K562 (cell line): ENCODE measurements around the gene IGF1R. TPM values are rescaled to one million over a fixed set of nuclear protein-coding genes. Genes with fewer than 3 reads are reported as not detected.

Source experiments
- ATAC-seq: fragments of 200-7000 bp; cut with Tn5 transposase; 3 replicates; pipeline ENCODE4 v1.9.1; 2020; ENCODE audit warnings: moderate library complexity
- BruUV-seq: library from RNA; stranded (reverse); fragments of 400-500 nt; replicated peaks from 2 replicates; lab custom pipeline; 2021; lab: Mats Ljungman, UMichigan
- CTCF ChIA-PET: fragments of 300-600 bp; formaldehyde crosslinking; extraction: SDS; loops from one replicate; lab custom pipeline; 2021; ENCODE audit warnings: low intra/inter-chr PET ratio; lab: Yijun Ruan, JAX
- POLR2A ChIA-PET: fragments of 300-600, 350-650 bp; sonication (Branson Sonifier 250); formaldehyde crosslinking; extraction: SDS; loops from one replicate; lab custom pipeline; 2021; ENCODE audit warnings: antibody characterized with exemption, inconsistent platforms; lab: Yijun Ruan, JAX
- DNase-seq, 4 experiments: peaks; one replicate each; pipeline versions ENCODE4 v3.0.0 to v3.0.0-alpha.2; 2011 to 2018; ENCODE audit warnings: low spot score in 3 of 4, mixed read lengths in 3 of 4; ENCODE audit errors: extremely low read depth in 1 of 4
- FAIRE-seq: peaks from 2 replicates; lab custom pipeline; 2011; peaks lifted over from hg19 to GRCh38; lab: Jason Lieb, UNC
- H2AFZ ChIP-seq: 2 replicates; pipeline ENCODE4 v1.6.0; 2011; ENCODE audit warnings: low read depth, low read length, control low read depth, inconsistent platforms
- H3K27ac ChIP-seq: fragments of 200-600 bp; 3 replicates; pipeline ENCODE4 v1.8.0; 2011; ENCODE audit warnings: low read depth, mild to moderate bottlenecking, control low read depth, inconsistent platforms, low read length, moderate library complexity, mixed read lengths; ENCODE audit errors: extremely low read depth
- H3K27me3 ChIP-seq, 2 experiments: fragments of 300-600 bp in 1 of 2; 2 replicates in 1 of 2; 3 replicates in 1 of 2; pipeline versions ENCODE4 v1.6.0 to v1.8.0; 2011; ENCODE audit warnings: inconsistent platforms in 2 of 2, low read length in 2 of 2, mild to moderate bottlenecking in 1 of 2, mixed read lengths in 1 of 2, moderate library complexity in 1 of 2; ENCODE audit not compliant: control insufficient read depth in 2 of 2, insufficient read depth in 2 of 2
- H3K36me3 ChIP-seq: fragments of 300-600 bp; 3 replicates; pipeline ENCODE4 v1.8.0; 2011; ENCODE audit warnings: mild to moderate bottlenecking, low read length, inconsistent platforms; ENCODE audit not compliant: control insufficient read depth, insufficient read depth
- H3K4me1 ChIP-seq, 2 experiments: fragments of 200-600 bp in 1 of 2; replicated peaks in 1 of 2; 2 replicates in 1 of 2; 3 replicates in 1 of 2; pipeline versions ENCODE4 v1.5.1 to v1.8.0; 2011; ENCODE audit warnings: inconsistent platforms in 2 of 2, low read length in 2 of 2, mild to moderate bottlenecking in 1 of 2, mixed read lengths in 1 of 2, moderate library complexity in 1 of 2; ENCODE audit not compliant: control insufficient read depth in 2 of 2, insufficient read depth in 2 of 2
- H3K4me2 ChIP-seq: 2 replicates; pipeline ENCODE4 v1.6.1; 2011; ENCODE audit warnings: low read length, control low read depth, inconsistent platforms, mixed read lengths; ENCODE audit not compliant: insufficient read depth
- H3K4me3 ChIP-seq: fragments of 200-600 bp; sonication (generic), shearing (Covaris generic); 2 replicates; pipeline ENCODE4 v1.5.1; 2016; ENCODE audit warnings: control low read depth, inconsistent platforms
- H3K79me2 ChIP-seq: fragments of 200-600 bp; 3 replicates; pipeline ENCODE4 v1.8.0; 2011; ENCODE audit warnings: low read length, inconsistent platforms; ENCODE audit not compliant: control insufficient read depth, insufficient read depth
- H3K9ac ChIP-seq, 2 experiments: 2 replicates each; pipeline versions ENCODE4 v1.6.0 to v1.6.1; 2011; ENCODE audit warnings: low read depth in 2 of 2, low read length in 2 of 2, control low read depth in 1 of 2, inconsistent platforms in 1 of 2, mild to moderate bottlenecking in 1 of 2, mixed read lengths in 1 of 2; ENCODE audit not compliant: insufficient read depth in 1 of 2
- H3K9me1 ChIP-seq: one replicate; pipeline ENCODE4 v1.6.0; 2011; ENCODE audit warnings: inconsistent platforms, mild to moderate bottlenecking, low read length, moderate library complexity; ENCODE audit not compliant: control insufficient read depth, insufficient read depth
- H3K9me3 ChIP-seq: replicated peaks from 2 replicates; pipeline ENCODE4 v1.5.1; 2011; ENCODE audit warnings: low read depth, low read length, inconsistent platforms; ENCODE audit not compliant: control insufficient read depth, insufficient read depth
- H4K20me1 ChIP-seq: replicated peaks from 2 replicates; pipeline ENCODE4 v1.6.1; 2011; ENCODE audit warnings: low read length, inconsistent platforms, mixed read lengths; ENCODE audit not compliant: control insufficient read depth, insufficient read depth
- E2F3 ChIP-seq: fragments of 250-450 bp; sonication (Bioruptor Pico); IDR thresholded peaks from 2 replicates; pipeline ENCODE4 v1.4.0; 2020; ENCODE audit warnings: mild to moderate bottlenecking
- FIP1L1 ChIP-seq: fragments of 200-400 bp; formaldehyde crosslinking; IDR thresholded peaks from 2 replicates; pipeline ENCODE4 v1.6.1; 2018; ENCODE audit warnings: mild to moderate bottlenecking, low read depth, low read length; ENCODE audit not compliant: poor library complexity, severe bottlenecking
- GABPA ChIP-seq: fragments of 200-800 bp; sonication (Bioruptor generic); conservative IDR thresholded peaks from 2 replicates; pipeline ENCODE4 v1.6.1; 2016; ENCODE audit warnings: low read depth, missing genetic modification characterization, missing compliant biosample characterization
- MYNN ChIP-seq, 2 experiments: sonication (generic); formaldehyde crosslinking in 1 of 2; IDR thresholded peaks; 2 replicates each; pipeline versions ENCODE4 v1.5.0 to v1.6.1; 2016 to 2020; ENCODE audit warnings: antibody characterized with exemption in 1 of 2, missing genetic modification reagents in 1 of 2
- PCBP2 ChIP-seq: fragments of 200-400 bp; formaldehyde crosslinking; IDR thresholded peaks from 2 replicates; pipeline ENCODE4 v1.6.1; 2018; ENCODE audit warnings: low read length, low read depth, mild to moderate bottlenecking, moderate library complexity; ENCODE audit not compliant: poor library complexity, severe bottlenecking
- RCOR1 ChIP-seq, 2 experiments: IDR thresholded peaks; 2 replicates each; pipeline ENCODE4 v1.6.1; 2012; ENCODE audit warnings: low read depth in 2 of 2, low read length in 2 of 2, borderline replicate concordance in 1 of 2, improper control_type of control experiment in 1 of 2
- SAFB2 ChIP-seq: fragments of 200-400 bp; formaldehyde crosslinking; IDR thresholded peaks from 2 replicates; pipeline ENCODE4 v1.6.1; 2018; ENCODE audit warnings: borderline replicate concordance, low read length, low read depth, moderate library complexity; ENCODE audit not compliant: severe bottlenecking
- TSC22D4 ChIP-seq: fragments of 450-650 bp; IDR thresholded peaks from 2 replicates; pipeline ENCODE4 v1.6.1; 2016; ENCODE audit warnings: missing genetic modification characterization, missing biosample characterization, control low read depth
- ZBED1 ChIP-seq: IDR thresholded peaks from 2 replicates; pipeline ENCODE4 v1.6.1; 2014
- ZNF23 ChIP-seq: fragments of 250-450 bp; sonication (Bioruptor Pico); IDR thresholded peaks from 2 replicates; pipeline ENCODE4 v1.4.0; 2020; ENCODE audit warnings: mild to moderate bottlenecking
- ZNF24 ChIP-seq: fragments of 450-650 bp; IDR thresholded peaks from 2 replicates; pipeline ENCODE4 v1.6.1; 2016
- ZNF77 ChIP-seq: fragments of 250-450 bp; sonication (Bioruptor Pico); IDR thresholded peaks from 2 replicates; pipeline ENCODE4 v1.5.0; 2020
- WGBS: fragments of 100-300 bp; shearing (Covaris generic); methylation state at CpG from one replicate; pipeline ENCODE4 v1.1.6; 2016; ENCODE audit warnings: low coverage, mixed read lengths; ENCODE audit not compliant: insufficient coverage; ENCODE audit errors: missing lambda C conversion rate; 5-methylcytosine and 5-hydroxymethylcytosine counted together
- in situ Hi-C: fragments of 300-500 bp; cut with MboI; formaldehyde crosslinking; loops from 4 replicates; pipeline ENCODE4 v1.15.0; 2018; ENCODE audit warnings: inconsistent platforms, mixed read lengths
- intact Hi-C: fragments of 100-400 bp; cut with micrococcal nuclease; formaldehyde crosslinking; loops from 2 replicates; pipeline ENCODE4 v1.14.2; 2022
- polyA plus RNA-seq, 8 experiments: library from polyadenylated mRNA; depleted of rRNA in 4 of 8; stranded (reverse) in 5 of 8; unstranded in 3 of 8; fragments of >200 nt; fragmentation: Nextera tagmentation in 2 of 8; fragmentation: Illumina TruSeq in 1 of 8; extraction: Ambion mirVana in 2 of 8; extraction: Trizol in 1 of 8; gene quantifications; 2 replicates each; pipeline versions ENCODE4 v1.2.1 to v1.2.3, GENCODE V29; 2011 to 2014; ENCODE audit warnings: inconsistent platforms in 1 of 8, missing spikeins in 1 of 8
- total RNA-seq, 7 experiments: library from RNA; depleted of rRNA in 6 of 7; stranded (reverse); fragments of >200 nt in 6 of 7; fragmentation: Illumina TruSeq in 2 of 7; extraction: Trizol in 2 of 7; gene quantifications; 2 replicates each; pipeline versions ENCODE4 v1.2.1 to v1.2.3, GENCODE V29; 2011 to 2021; ENCODE audit warnings: low replicate concordance in 1 of 7
- TF ChIP-seq, protein P1 (sequence below): fragments of 450-650 bp; IDR thresholded peaks from 2 replicates; pipeline ENCODE4 v1.7.0; 2016; ENCODE audit warnings: borderline replicate concordance
- TF ChIP-seq, protein P2 (sequence below), 2 experiments: fragments of 450-650 bp; formaldehyde crosslinking in 1 of 2; IDR thresholded peaks; 2 replicates each; pipeline versions ENCODE4 v1.4.0 to v1.6.1; 2014 to 2020; ENCODE audit warnings: mild to moderate bottlenecking in 2 of 2, borderline replicate concordance in 1 of 2, low read depth in 1 of 2

IGF1R gene
- total and polyA plus RNA-seq, 9 of the 15 experiments (the other 6 are each of a cell fraction or from before 2014, with no cell fraction given): 0.35 to 8.0 (median 1.6) TPM

GRCh38 chr15:98663045-98663444 lies 14.7 kb downstream of the IGF1R start:
- no peak overlapping the region for H3K4me3 ChIP-seq
- no peak for FAIRE-seq
- no peaks in the 10 kb centered on the region for H3K9me1 ChIP-seq
- H3K9me3 ChIP-seq: no peaks in the 10 kb centered on the region
- no TSS peak for BruUV-seq
- in situ Hi-C loops: no loop called here
- 0% methylated on average over 4 of the region's 6 CpGs for WGBS
- no peak for DNase-seq
- intact Hi-C loops: loop anchor here (5.0 kb wide), 1 partner anchor 81 kb away; no protein-coding TSS in a partner anchor
- H3K27ac ChIP-seq: no peak overlapping the region
- no peaks in the 10 kb centered on the region for H3K4me1 ChIP-seq
- no peak for ATAC-seq
- ChIA-PET POLR2A (interaction anchor here (0.6 kb wide), 1 partner anchor 34 kb away, joined by 4 read pairs; no protein-coding TSS in a partner anchor), CTCF (no interaction called here)
- H3K4me2 ChIP-seq: no peak overlapping the region
- H3K79me2 ChIP-seq: no peaks in the 10 kb centered on the region
- H3K36me3 ChIP-seq: no peaks in the 10 kb centered on the region
- H3K27me3 ChIP-seq: peaks cover 11 to 38% of the 10 kb centered on the region in 2 experiments
- H4K20me1 ChIP-seq: peaks cover 42% of the 10 kb centered on the region
- no peak overlapping the region for H2AFZ ChIP-seq
- no peak overlapping the region for H3K9ac ChIP-seq
- no peak for TF ChIP-seq ZNF77 (CRISPR knock-in tag)
- no peak for TF ChIP-seq SAFB2
- no peak for TF ChIP-seq RCOR1 (IDR thresholded peaks at IDR 0.05; ENCODE audit: borderline replicate concordance in 1 of 2, low read depth in 2 of 2, low read length in 2 of 2)
- TF ChIP-seq E2F3 (CRISPR knock-in tag): no peak
- TF ChIP-seq TSC22D4 (tag): no peak
- TF ChIP-seq, protein P1, sequence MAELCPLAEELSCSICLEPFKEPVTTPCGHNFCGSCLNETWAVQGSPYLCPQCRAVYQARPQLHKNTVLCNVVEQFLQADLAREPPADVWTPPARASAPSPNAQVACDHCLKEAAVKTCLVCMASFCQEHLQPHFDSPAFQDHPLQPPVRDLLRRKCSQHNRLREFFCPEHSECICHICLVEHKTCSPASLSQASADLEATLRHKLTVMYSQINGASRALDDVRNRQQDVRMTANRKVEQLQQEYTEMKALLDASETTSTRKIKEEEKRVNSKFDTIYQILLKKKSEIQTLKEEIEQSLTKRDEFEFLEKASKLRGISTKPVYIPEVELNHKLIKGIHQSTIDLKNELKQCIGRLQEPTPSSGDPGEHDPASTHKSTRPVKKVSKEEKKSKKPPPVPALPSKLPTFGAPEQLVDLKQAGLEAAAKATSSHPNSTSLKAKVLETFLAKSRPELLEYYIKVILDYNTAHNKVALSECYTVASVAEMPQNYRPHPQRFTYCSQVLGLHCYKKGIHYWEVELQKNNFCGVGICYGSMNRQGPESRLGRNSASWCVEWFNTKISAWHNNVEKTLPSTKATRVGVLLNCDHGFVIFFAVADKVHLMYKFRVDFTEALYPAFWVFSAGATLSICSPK: no peak
- no peak for TF ChIP-seq GABPA (tag)
- TF ChIP-seq PCBP2: no peak
- TF ChIP-seq ZNF23 (CRISPR knock-in tag): no peak
- TF ChIP-seq FIP1L1: no peak
- no peak for TF ChIP-seq ZNF24
- TF ChIP-seq ZBED1: no peak
- TF ChIP-seq MYNN (IDR thresholded peaks at IDR 0.05): no peak
- no peak for TF ChIP-seq MYNN (CRISPR knock-in tag; IDR thresholded peaks at IDR 0.05)
- TF ChIP-seq, protein P2, sequence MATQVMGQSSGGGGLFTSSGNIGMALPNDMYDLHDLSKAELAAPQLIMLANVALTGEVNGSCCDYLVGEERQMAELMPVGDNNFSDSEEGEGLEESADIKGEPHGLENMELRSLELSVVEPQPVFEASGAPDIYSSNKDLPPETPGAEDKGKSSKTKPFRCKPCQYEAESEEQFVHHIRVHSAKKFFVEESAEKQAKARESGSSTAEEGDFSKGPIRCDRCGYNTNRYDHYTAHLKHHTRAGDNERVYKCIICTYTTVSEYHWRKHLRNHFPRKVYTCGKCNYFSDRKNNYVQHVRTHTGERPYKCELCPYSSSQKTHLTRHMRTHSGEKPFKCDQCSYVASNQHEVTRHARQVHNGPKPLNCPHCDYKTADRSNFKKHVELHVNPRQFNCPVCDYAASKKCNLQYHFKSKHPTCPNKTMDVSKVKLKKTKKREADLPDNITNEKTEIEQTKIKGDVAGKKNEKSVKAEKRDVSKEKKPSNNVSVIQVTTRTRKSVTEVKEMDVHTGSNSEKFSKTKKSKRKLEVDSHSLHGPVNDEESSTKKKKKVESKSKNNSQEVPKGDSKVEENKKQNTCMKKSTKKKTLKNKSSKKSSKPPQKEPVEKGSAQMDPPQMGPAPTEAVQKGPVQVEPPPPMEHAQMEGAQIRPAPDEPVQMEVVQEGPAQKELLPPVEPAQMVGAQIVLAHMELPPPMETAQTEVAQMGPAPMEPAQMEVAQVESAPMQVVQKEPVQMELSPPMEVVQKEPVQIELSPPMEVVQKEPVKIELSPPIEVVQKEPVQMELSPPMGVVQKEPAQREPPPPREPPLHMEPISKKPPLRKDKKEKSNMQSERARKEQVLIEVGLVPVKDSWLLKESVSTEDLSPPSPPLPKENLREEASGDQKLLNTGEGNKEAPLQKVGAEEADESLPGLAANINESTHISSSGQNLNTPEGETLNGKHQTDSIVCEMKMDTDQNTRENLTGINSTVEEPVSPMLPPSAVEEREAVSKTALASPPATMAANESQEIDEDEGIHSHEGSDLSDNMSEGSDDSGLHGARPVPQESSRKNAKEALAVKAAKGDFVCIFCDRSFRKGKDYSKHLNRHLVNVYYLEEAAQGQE (IDR thresholded peaks at IDR 0.05; ENCODE audit: borderline replicate concordance): no peak
- TF ChIP-seq, protein P2 (CRISPR knock-in tag; IDR thresholded peaks at IDR 0.05; ENCODE audit: low read depth): no peak
